NCI-H446 treated with DMSO at 0.1 percent for 48 hours (cell line): ENCODE results near the gene TRIO.

Experiments
- DNase-seq: peaks from one replicate; lab custom pipeline; 2025; lab: John Stamatoyannopoulos, UW

TRIO gene

DNA sequence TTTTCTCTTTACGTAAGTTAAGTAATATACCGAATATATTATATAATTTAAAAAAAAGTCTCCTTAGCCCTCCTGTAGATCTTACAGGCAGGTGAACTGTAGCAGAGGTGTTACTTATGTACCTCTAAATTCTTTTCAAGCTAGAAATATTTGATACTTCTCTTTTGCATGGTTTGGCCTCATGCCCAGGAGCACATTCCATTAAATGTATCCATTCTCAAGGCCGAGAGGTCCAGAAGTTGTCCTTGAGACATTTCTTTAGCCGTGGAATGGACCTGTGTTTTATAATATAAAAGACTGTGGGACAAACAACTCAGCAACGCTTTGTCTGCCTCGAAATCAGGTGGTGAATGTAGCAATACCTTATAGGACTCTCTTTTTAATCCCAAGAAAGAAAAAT is 184.5 kb downstream of the TRIO start:
- DNase-seq = no peak

DNA sequence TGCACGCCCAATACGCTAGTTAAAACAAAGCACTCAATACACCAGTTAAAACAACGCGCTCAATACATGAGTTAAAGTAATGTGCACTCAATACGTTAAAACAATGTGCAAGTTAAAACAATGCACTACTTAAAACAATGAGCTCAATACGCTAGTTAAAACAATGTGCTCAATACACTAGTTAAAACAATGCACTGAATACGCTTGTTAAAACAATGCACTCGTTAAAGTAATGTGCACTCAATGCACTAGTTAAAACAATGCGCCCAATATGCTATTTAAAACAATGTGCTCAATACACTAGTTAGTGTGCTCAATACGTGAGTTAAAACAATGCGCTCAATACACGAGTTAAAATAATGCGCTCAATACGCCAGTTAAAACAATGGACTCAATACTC is 185.0 kb downstream of the TRIO start:
- no peak for DNase-seq

DNA sequence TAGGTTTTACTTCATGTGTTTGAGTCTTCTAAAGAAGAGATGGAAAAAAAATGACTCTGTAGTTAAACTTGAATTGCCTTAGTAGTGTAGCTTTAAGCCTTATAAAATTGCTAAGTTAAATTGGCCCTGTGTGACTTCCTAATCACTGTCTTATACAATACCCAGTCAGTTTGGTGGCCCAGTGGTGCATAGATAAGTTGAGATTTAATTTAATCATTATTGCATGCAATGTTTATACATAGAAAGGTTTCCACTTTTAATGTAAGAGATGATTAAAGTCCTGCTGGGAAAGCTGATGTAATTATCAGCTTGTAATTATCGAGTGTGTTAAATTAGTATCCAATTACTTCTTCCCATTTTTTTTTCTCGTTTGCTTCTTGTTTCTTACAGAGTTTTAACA is 187.1 kb downstream of the TRIO start:
- no peak for DNase-seq

DNA sequence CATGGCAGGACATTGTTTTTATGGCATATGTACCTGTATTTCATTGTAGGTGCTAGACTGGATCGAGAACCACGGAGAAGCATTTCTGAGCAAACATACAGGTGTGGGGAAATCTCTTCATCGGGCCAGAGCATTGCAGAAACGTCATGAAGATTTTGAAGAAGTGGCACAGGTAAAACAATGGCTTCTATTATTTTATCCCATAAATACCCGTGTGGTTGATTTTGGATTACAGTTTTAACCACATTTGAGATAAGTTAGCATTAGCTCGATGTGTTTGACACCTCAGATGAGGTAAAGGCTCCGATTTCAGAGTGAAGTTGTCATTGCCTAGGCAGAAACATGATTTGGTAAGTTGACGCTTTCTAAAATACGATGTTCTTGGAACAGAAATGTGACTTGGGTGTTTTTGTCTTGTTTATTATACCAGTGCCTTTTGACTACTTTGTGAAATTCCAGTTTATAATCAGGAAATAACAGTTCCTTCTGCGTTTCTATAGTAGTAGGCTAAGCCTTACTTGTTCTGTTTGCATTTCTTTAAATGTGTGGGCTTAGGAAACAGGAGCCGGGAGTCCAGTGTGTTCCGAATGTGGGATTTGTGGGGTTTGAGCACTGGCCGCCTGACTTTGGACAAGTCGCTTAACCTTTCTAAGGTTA is 187.7 kb downstream of the TRIO start:
- DNase-seq = no peak

DNA sequence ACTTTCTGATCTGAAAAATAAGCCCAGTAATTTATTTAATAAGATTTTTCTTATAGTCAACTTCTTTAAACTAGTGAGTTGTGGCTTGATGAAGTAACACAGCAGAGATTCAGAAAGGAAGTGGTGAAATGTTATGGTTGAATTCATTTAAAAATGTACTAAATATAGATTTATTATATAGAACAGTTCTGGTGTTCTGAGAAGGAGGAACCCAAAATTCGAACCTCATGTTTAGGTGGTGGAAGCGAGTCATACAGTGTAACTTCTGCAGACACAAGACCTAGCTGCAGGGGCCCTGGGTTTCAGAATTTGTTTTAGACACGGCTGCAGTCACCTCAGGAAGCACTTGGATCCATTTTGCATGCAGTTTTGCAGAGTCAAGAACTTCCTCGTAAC is 188.2 kb downstream of the TRIO start:
- DNase-seq = no peak

DNA sequence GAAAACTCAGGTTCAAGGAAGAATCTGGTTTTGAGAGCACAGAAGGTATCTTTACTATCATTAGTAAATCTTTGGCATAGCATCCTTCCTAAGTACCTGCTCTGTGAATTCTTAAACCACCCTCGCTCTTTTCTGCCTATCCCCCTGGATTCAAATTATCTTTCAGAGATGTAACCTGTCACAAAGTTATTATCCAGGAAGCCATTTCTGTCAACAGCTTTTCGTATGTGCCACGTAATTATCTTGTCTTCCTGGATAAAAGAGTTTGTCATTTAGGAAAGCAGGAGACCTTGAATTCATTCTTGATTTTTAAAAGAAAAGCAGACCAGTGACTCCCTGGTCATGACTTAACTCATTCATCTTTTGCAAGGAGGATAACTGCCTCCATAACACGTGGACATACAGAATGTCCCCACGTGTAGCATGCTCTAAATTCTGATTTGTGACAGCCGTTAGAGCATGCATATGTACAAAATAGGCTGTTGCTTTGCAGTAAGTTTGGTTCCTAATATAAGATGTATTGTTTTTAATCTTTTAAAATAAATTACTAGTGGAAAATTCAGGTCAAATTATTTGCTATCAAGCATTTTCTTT is 189.0 kb downstream of the TRIO start:
- no peak for DNase-seq

DNA sequence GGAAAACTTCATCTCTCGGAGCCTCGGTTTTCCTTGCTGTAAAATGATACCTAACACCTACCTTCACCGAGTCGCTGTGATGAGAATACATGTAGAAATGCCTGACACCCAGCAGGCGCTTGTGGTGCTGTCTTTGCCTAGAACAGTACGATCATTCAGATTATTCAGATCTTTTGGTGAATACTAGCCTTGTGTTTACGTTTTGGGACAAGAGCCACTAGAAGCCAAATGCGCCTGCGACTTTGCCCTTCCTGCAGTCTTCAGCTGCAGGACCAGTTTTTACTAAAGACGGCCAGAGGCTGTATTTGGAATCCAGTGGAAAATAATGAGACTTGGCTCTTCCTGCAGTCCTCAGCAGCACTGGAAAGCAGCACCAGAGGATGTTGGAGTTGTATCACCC is 189.6 kb downstream of the TRIO start:
- DNase-seq = no peak

DNA sequence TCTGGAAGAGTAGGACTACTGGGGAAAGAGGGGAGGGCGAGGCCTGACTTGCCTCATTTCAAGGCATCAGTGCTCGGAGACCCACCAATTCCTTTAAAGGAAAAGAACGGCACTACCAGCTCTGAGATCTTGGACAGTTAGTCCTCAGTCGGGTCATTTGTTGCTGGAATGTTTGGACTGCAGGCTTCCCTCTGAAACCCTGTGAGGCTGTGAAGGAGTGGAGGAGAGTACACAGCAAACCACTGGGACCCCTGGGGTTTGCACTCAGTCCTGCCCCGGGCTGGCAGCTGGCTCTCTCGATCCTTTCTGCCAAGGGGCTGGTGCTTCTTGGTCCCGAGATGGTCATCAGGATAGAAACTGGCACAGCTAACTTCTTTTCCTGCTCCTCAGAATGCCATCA is 194.5 kb downstream of the TRIO start:
- no peak for DNase-seq

DNA sequence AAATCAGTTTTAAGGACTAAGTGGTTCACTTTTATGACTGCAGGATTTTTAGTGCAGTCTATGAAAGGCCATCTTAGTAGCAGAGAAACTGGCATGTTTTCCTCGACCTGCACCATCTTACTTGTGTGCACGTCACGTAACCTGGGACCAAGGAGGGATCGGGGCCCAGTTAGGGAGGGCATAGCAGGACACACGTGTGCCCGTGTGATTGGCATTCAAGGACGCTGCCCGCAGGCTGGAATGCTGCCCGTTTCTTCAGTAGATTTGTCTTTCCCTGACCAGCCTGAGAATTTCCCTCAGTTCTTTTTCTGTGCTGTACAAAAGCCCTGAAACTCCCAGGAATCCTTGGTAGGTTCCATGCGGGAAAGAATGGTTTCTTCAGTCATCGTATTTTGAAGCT is 196.3 kb downstream of the TRIO start:
- no peak for DNase-seq

DNA sequence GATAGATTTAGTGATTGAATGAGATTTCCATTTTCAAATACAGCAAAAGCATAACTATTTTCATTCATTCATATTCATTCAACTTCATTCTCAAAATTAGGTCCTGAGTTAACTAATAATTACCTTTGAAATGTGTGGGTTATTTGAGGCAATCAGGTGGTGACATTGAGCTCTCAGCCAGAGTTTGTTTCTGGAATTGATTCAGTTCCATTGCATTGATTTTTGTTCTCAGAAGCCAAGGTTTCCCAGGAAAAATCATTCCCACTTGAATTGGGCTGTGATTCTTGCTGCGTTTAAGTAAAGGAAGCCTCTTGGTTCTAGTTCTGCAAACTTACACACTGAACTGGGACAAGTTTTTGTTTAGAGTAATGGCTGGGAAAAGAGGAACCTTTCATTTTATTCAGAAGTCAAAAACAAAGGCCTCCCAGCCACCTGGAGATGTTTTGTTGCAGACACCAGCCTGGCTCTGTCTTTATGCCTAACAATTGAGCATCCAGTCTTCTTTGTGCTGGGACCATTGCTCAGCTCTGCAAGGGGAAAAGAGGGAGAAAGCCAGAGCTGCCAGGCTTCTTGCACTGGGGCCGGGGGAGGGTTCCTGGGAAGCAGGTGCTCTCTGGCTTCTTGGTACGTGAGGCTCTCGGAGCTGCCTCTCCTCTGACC is 198.6 kb downstream of the TRIO start:
- DNase-seq = no peak

DNA sequence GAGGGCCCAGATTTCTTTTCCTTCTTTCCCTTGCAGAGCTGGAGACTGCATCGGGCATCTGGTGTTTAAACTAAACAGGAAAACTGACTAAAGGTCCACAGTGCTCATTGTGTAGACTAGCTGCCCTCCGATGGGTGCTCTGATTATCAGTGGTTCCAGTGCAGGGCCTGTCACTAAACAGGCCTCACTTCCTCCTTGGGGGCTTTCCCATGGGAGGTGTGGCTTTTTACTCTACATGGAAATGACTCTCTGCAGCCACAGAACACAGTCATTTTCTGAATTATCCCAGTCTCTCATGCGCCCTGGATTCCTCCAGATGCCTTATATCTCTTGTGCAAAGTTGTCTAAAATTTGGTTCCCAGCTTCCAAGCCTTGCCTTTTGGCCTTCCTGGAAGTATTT is 199.2 kb downstream of the TRIO start:
- DNase-seq = no peak

DNA sequence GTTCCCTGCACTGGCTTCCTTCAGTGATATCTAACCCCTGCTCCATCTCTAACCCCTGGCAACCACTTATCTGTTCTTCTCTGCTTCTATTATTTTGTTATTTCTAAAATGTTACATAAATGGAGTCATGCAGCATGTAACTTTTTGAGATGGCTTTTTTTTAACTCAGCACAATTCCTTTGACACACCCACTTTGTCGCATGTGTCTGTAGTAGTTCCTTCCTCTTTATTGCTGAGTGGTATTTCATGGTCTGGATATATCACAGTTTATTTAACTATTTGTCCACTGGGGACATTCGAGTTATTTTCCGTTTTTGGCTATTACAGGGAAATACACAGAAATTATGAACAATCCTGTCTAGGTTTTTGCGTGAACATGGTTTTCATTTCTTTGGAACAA is 200.2 kb downstream of the TRIO start:
- no peak for DNase-seq

DNA sequence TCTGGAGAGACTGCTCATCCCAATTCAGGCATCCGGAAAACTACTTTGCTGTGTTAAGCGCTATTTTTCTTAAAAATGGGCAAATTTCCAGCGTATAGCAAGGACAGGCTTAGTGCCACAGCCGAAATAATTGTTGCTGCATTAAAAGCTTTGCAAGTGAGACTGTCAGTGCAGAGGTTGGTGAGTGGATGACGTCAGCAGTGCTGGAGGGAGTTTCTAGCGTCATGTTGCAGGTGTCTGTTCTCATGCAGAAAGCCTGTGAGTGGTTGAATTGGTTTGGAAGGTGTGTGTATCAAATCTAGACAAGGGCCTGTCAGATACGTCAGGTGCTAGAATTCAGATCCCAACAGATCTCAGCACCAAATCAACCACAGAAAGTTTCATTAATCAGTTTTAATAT is 204.4 kb downstream of the TRIO start:
- no peak for DNase-seq

DNA sequence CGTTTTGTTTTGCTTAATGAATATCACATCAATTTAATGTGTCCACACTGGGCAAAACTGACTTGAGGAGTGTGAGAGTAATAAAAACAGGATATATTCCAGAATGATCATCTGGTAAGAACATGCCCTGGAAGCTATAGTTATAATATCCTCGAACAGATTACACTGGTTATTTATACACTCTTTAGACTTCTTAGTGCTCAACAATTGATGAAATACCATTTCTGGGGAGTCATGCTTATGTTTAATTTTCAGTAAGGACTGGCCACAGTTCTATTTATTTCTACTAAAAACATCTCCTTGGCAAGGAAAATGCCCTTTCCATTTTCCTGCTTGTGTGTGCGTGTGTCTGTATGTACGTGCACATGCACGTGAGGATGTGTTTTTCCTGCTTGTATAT is 205.0 kb downstream of the TRIO start:
- no peak for DNase-seq

DNA sequence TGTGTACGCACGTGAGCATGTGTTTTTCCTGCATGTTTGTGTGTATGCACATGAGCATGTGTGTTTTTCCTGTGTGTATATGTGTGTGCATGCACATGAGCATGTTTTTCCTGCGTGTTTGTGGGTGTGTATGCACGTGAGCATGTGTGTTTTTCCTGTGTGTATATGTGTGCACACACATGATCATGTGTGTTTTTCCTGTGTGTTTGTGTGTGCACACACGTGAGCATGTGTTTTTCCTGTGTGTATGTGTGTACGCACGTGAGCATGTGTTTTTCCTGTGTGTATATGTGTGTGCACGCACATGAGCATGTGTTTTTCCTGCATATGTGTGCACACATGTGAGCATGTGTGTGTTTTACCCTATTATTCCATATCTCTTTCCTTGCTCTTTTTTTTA is 205.9 kb downstream of the TRIO start:
- DNase-seq = no peak

DNA sequence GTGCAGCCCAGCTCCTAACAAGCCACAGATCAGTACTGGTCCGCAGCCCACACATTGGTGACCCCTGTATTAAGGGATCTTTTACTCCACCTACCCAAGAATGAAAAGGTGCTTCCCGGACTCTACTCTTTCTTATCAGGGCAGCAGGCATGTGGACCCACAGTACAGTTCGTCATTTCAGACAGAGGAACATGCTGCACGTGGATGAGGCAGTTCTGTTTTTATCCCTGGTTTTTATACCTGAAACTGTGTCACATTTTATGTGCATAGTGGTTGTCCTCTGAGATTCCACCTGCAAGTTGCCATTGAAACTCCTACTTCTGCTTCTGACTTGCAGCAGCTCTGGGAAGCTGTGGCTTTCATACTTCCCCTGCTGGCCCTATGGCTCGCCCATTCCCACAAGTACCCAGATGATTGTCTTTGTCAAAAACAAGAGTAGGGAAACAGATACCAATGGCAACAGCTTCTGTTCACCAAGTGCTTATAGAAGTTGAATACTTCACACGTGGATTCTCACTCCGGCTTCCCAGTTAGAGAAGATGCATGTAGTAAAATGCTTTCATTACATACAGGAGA is 208.0 kb downstream of the TRIO start:
- DNase-seq = no peak

DNA sequence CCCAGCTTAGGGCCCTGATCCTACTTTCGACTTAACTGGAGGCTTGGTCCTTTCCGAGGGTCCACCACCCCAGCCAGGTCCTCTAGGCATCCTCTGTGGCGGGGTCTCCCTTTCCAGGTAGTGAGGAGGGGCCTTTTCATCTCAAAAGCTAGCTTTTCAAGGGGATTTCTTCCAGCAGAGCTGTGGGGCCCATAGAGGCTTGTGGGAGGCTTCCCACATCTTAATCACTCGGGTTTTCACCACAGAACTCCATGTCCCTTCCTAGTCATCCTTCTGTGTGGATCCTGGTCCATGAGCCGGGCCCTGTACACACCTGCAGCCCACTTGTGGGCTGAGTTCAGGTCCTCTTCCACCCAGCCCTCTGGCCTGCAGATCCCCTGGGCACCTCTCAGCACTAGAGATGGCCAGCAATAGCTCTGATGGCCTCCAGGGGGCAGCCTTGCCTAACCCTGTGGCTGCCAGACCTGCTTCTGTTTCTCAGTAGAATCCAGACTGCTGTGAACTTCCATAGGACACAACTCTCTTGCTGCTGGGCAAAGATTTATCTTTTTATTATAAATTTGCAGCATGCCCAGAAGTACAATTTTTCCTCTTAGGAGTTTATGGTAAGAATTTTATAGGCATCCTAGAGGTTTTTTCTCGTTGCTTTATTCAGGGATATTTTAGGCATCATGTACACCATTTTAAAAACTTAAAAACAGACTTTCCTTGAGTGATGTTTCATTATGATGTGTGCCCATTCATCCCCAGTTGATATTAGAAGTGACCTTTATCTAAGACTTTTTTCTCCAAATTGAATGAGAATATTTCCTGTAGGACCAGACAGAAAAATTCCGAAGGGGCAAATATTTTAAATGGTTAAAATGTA is 208.9 kb downstream of the TRIO start:
- DNase-seq = peak; percentile 63

DNA sequence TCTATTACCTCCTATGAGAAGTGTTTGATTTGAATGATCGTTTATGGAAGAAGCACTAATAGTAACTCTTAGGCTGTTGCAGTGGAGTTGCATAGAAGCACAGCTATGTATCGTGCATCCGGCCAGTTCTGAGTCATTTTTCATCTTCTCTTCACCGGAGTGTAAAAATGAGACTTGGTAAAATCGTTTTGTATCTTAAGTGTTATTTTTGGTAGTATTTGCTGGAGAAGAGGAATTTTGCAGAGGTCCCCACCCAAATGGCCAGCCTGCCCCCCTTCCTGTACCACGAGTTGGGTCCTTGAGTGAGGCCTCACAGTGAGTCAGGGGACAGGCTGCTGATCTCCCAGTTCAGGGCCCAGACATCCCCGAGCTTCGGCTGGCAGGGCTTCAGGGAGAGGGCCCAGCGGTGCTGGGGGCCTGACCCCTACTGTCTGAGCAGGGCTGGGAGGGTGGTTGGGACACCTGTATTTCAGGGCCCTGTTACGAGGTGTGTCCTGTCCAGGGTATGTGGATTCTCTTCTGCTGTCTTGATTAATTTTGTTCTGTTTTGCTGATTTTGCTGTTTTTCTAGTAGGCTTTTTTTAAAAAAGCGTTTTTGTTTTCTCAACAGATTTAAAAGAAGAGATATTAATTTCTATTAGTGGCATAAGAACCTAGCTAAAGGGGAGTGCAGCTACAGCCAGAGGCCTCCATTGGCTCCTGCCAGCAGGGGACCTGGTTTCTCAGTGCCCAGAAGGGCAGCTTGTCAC is 210.8 kb downstream of the TRIO start:
- DNase-seq = no peak

DNA sequence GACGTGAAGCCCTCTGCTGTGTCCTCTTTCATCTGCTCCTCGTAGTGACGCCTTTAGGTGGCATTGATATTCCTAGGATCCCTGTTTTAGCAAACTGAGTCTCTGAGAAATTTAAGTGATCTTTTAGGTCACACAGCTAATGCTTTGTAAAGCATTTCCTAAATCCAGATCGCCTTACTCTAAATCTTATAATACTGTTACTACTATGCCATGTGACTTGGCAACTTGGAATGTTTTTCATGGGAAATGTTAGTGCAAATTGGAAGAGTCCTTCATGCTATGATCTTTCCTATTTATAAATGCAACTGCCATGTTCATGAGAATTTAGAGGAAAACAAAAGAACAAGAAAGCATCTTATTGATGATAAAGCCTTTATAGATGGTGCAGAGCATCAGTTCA is 212.2 kb downstream of the TRIO start:
- DNase-seq = no peak

DNA sequence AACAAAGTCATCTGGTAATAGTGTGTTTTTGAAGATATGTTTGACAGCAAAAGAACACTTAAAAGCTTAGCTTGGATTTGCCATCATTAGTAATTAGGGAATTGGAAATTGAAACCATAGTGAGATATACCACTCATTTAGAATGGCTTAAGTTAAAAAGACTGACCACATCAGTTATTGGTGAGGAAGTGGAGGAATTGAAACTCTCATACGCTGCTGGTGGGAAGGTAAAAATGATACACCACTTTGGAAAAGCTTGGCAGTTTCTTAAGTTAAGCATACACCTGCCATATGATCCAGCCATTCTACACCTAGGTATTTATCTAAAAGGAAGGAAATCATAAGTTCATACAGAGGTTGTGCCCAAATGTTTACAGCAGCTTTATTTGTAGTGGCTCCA is 213.2 kb downstream of the TRIO start:
- no peak for DNase-seq

DNA sequence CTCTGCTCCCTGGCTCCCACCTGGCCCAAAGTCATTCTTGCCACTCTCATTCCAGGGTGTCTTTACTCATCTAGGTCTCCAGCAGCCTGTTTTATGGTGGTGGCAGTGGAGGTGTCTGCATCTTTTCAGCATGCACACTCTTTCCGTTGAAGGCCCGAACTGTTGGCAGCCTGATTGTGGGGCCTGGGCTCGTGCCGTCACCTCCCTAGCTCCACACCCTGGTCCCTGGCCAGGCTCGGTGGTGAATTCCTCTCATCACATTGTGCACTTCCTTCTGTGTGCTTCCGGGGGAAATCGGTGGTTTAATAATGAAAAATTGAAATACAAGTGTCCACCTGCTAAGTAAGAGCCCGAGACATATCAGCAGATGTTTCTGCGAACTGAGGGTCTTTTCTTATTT is 214.3 kb downstream of the TRIO start:
- DNase-seq = no peak

DNA sequence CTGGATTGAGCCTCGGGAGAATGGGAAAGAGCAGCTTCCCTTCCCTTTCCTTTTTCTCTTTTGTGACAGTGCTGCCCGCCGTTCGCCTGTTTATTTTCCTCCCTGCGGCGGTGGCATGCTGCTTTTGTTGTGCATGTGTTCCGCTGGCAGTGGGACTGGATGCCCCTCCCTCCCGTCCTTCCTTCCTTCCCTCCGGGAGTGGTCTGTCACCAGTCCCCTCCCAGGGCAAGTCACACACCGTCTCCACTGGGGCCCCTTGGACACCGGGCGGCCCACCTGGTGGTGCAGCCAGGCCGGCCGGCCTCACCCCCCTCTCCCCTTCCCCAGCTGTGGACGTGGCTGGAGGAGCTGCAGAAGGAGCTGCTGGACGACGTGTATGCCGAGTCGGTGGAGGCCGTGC is 214.7 kb downstream of the TRIO start:
- DNase-seq = no peak
